GM23248 (cell line): ENCODE measurements around the gene ROPN1L. TPM values are rescaled to one million over a fixed set of nuclear protein-coding genes. Genes with fewer than 3 reads are reported as not detected.
A peak's percentile ranks its signal among the peaks of the same experiment; 100 is the strongest.
"Not testable (repeated sequence)": the region's sequence is repeated elsewhere in the genome, so short reads cannot be mapped to it uniquely, and the experiment has no call there.

ENCODE experiments used
- DNase-seq: peaks from one replicate; pipeline ENCODE4 v3.0.0-alpha.2; 2015
- H2AFZ ChIP-seq: fragments of 200-600 bp; sonication (generic); 2 replicates; pipeline ENCODE4 v1.6.1; 2016; ENCODE audit warnings: antibody characterized with exemption
- H3F3A ChIP-seq: fragments of 200-600 bp; sonication (generic); 2 replicates; pipeline ENCODE4 v1.6.1; 2016; ENCODE audit warnings: mild to moderate bottlenecking, antibody characterized with exemption, mixed run types; ENCODE audit not compliant: insufficient read depth
- H3K27ac ChIP-seq: fragments of 200-600 bp; sonication (generic); 2 replicates; pipeline ENCODE4 v1.5.1; 2016; ENCODE audit warnings: mild to moderate bottlenecking
- H3K27me3 ChIP-seq: fragments of 200-600 bp; sonication (generic); replicated peaks from 2 replicates; pipeline ENCODE4 v1.6.1; 2016; ENCODE audit warnings: mild to moderate bottlenecking; ENCODE audit not compliant: insufficient read depth
- H3K36me3 ChIP-seq: fragments of 200-600 bp; sonication (generic); 2 replicates; pipeline ENCODE4 v1.6.1; 2016; ENCODE audit warnings: low read depth, mild to moderate bottlenecking
- H3K4me1 ChIP-seq: fragments of 200-600 bp; sonication (generic); 2 replicates; pipeline ENCODE4 v1.6.1; 2016; ENCODE audit warnings: mild to moderate bottlenecking; ENCODE audit not compliant: insufficient read depth
- H3K4me2 ChIP-seq: fragments of 200-600 bp; sonication (generic); one replicate; pipeline ENCODE4 v1.6.1; 2016; ENCODE audit warnings: mild to moderate bottlenecking; ENCODE audit not compliant: unreplicated experiment
- H3K4me3 ChIP-seq: fragments of 200-600 bp; sonication (generic); 2 replicates; pipeline ENCODE4 v1.5.1; 2016; ENCODE audit warnings: mild to moderate bottlenecking
- H3K79me2 ChIP-seq: fragments of 200-600 bp; sonication (generic); 2 replicates; pipeline ENCODE4 v1.6.1; 2016; ENCODE audit warnings: mild to moderate bottlenecking; ENCODE audit not compliant: insufficient read depth
- H3K9ac ChIP-seq: fragments of 200-600 bp; sonication (generic); 2 replicates; pipeline ENCODE4 v1.6.1; 2016; ENCODE audit warnings: mild to moderate bottlenecking
- H3K9me2 ChIP-seq: fragments of 200-600 bp; sonication (generic); 2 replicates; pipeline ENCODE4 v1.6.1; 2016; ENCODE audit warnings: mixed run types, mild to moderate bottlenecking, moderate library complexity; ENCODE audit not compliant: insufficient read depth
- H3K9me3 ChIP-seq: fragments of 200-600 bp; sonication (generic); one replicate; pipeline ENCODE4 v1.6.1; 2017; ENCODE audit warnings: low read depth
- H4K20me1 ChIP-seq: fragments of 200-600 bp; sonication (generic); 2 replicates; pipeline ENCODE4 v1.6.0; 2016; ENCODE audit not compliant: insufficient read depth
- EZH2 ChIP-seq: fragments of 200-600 bp; sonication (generic); IDR thresholded peaks from 2 replicates; pipeline ENCODE4 v1.6.1; 2018; ENCODE audit warnings: antibody characterized with exemption, mild to moderate bottlenecking; ENCODE audit not compliant: insufficient read depth, poor library complexity, severe bottlenecking
- EZH2phosphoT487 ChIP-seq: fragments of 200-600 bp; sonication (generic); IDR thresholded peaks from 2 replicates; pipeline ENCODE4 v1.6.1; 2018; ENCODE audit warnings: antibody characterized with exemption, moderate library complexity, mild to moderate bottlenecking, low read depth; ENCODE audit not compliant: insufficient read depth
- WGBS, 2 experiments: methylation state at CpG; one replicate each; pipeline ENCODE4 v1.1.6; 2015 to 2017; ENCODE audit warnings: low lambda C conversion rate in 2 of 2, low coverage in 1 of 2; ENCODE audit errors: missing lambda C conversion rate in 2 of 2; 5-methylcytosine and 5-hydroxymethylcytosine counted together
- in situ Hi-C: fragments of 300-500 bp; cut with MboI; formaldehyde crosslinking; loops from 2 replicates; pipeline ENCODE4 v1.15.0; 2020
- polyA plus RNA-seq: library from polyadenylated mRNA; unstranded; fragments of >200 nt; fragmentation: Nextera tagmentation; extraction: Ambion mirVana; gene quantifications from 2 replicates; pipeline ENCODE4 v1.2.1, GENCODE V29; 2016
- total RNA-seq: library from RNA; depleted of rRNA; stranded (reverse); fragments of >200 nt; shearing (Covaris generic); gene quantifications from 2 replicates; pipeline ENCODE4 v1.2.3, GENCODE V29; 2014

Gene ROPN1L
- total and polyA plus RNA-seq, 2 experiments from 2014 or later, result 0.69 to 0.86 TPM

GRCh38 chr5:10489810-10490426, 48.2 kb downstream of the ROPN1L start:
- no peak overlapping the region for H3K27ac ChIP-seq
- no peak overlapping the region for H3K4me3 ChIP-seq
- 0 out of 2 replicates have a peak, but pooled peaks cover 9% of the 10 kb centered on the region for H3F3A ChIP-seq
- no peaks in the 10 kb centered on the region for H4K20me1 ChIP-seq
- H3K4me2 ChIP-seq, result peak overlapping the region; percentile 35
- no peaks in the 10 kb centered on the region for H3K27me3 ChIP-seq
- TF ChIP-seq EZH2phosphoT487, result no peak
- H3K4me1 ChIP-seq, result peaks cover 18% of the 10 kb centered on the region
- in situ Hi-C loops, result no loop called here
- H3K79me2 ChIP-seq, result no peaks in the 10 kb centered on the region
- H3K9me2 ChIP-seq, result no peaks in the 10 kb centered on the region
- no peaks in the 10 kb centered on the region for H3K9me3 ChIP-seq
- 0 out of 2 replicates have a peak overlapping the region, but pooled peaks have one; percentile 17 for H2AFZ ChIP-seq
- no peak overlapping the region for H3K9ac ChIP-seq
- DNase-seq, result peak; percentile 58
- 57% methylated on average over 8 of the region's 8 CpGs for WGBS, 2 experiments
- H3K36me3 ChIP-seq, result no peaks in the 10 kb centered on the region

GRCh38 chr5:10490927-10491672, 49.4 kb downstream of the ROPN1L start:
- Histone ChIP-seq H3K9me3 (no peaks in the 10 kb centered on the region), H3K36me3 (no peaks in the 10 kb centered on the region), H2AFZ (no peak overlapping the region), H3K27ac (no peak overlapping the region), H3K9ac (no peak overlapping the region), H3K4me1 (peaks cover 18% of the 10 kb centered on the region), H4K20me1 (no peaks in the 10 kb centered on the region), H3K9me2 (no peaks in the 10 kb centered on the region), H3K4me3 (no peak overlapping the region), H3F3A (0 out of 2 replicates have a peak, but pooled peaks cover 9% of the 10 kb centered on the region), H3K27me3 (no peaks in the 10 kb centered on the region), H3K4me2 (no peak overlapping the region), H3K79me2 (no peaks in the 10 kb centered on the region)
- in situ Hi-C loops, result no loop called here
- TF ChIP-seq EZH2 (no peak), EZH2phosphoT487 (no peak)
- 68 to 70% methylated on average over 14 of the region's 14 CpGs for WGBS, 2 experiments
- DNase-seq, result peak; percentile 50

- Histone ChIP-seq H3K9me2 (no peaks in the 10 kb centered on the region), H3K4me1 (peaks cover 18% of the 10 kb centered on the region), H3K9ac (no peak overlapping the region), H3K4me3 (no peak overlapping the region), H3F3A (0 out of 2 replicates have a peak, but pooled peaks cover 9% of the 10 kb centered on the region), H4K20me1 (no peaks in the 10 kb centered on the region), H3K9me3 (no peaks in the 10 kb centered on the region), H3K4me2 (no peak overlapping the region), H3K79me2 (no peaks in the 10 kb centered on the region), H3K27me3 (no peaks in the 10 kb centered on the region), H2AFZ (no peak overlapping the region), H3K27ac (no peak overlapping the region), H3K36me3 (no peaks in the 10 kb centered on the region)
- in situ Hi-C loops, result no loop called here
- WGBS, 2 experiments, result 78 to 81% methylated on average over 9 of the region's 9 CpGs
- TF ChIP-seq EZH2 (no peak), EZH2phosphoT487 (no peak)
- DNase-seq, result no peak
Measured at GRCh38 chr5:10491673-10492026, 50.0 kb downstream of the ROPN1L start.

- H3K9ac ChIP-seq, result no peak overlapping the region
- no peaks in the 10 kb centered on the region for H3K9me3 ChIP-seq
- no peak overlapping the region for H3K4me3 ChIP-seq
- 76 to 80% methylated on average over 4 of the region's 4 CpGs for WGBS, 2 experiments
- no peak overlapping the region for H3K27ac ChIP-seq
- DNase-seq, result no peak
- no peaks in the 10 kb centered on the region for H4K20me1 ChIP-seq
- no peak overlapping the region for H2AFZ ChIP-seq
- in situ Hi-C loops, result no loop called here
- H3K27me3 ChIP-seq, result no peaks in the 10 kb centered on the region
- peaks cover 9% of the 10 kb centered on the region; the same call in 1 of the 2 replicates for H3K4me1 ChIP-seq
- H3F3A ChIP-seq, result 0 out of 2 replicates have a peak, but pooled peaks cover 9% of the 10 kb centered on the region
- H3K4me2 ChIP-seq, result no peak overlapping the region
- no peaks in the 10 kb centered on the region for H3K79me2 ChIP-seq
- H3K36me3 ChIP-seq, result no peaks in the 10 kb centered on the region
- no peak for TF ChIP-seq EZH2phosphoT487
- no peak for TF ChIP-seq EZH2
- no peaks in the 10 kb centered on the region for H3K9me2 ChIP-seq
Measured at GRCh38 chr5:10493884-10494283, 52.2 kb downstream of the ROPN1L start.

GRCh38 chr5:10494497-10494896, 52.8 kb downstream of the ROPN1L start:
- H3K9me3 ChIP-seq, H3K4me3 ChIP-seq, H4K20me1 ChIP-seq, H3K4me1 ChIP-seq, DNase-seq, H3K9ac ChIP-seq, H2AFZ ChIP-seq, H3K36me3 ChIP-seq, H3K27me3 ChIP-seq, H3K27ac ChIP-seq, H3K4me2 ChIP-seq, H3K79me2 ChIP-seq, H3K9me2 ChIP-seq, H3F3A ChIP-seq, in situ Hi-C loops: not testable (repeated sequence)
- WGBS, 2 experiments, result 74 to 81% methylated on average over 6 of the region's 6 CpGs
